ENCODE results near the gene POLR3B. TPM values are rescaled to one million over a fixed set of nuclear protein-coding genes. Genes with fewer than 3 reads are reported as not detected.

Gene POLR3B
- total RNA-seq = 10.1 and 10.3 TPM in 2 replicates

GRCh38 chr12:106357549-106358395, at the start of gene POLR3B:
TSS of gene POLR3B (plus strand) at chr12:106357748. CDS start at chr12:106357880, 132 bp downstream.

Other genes with a start within 250 kb of the POLR3B start
- gene NUAK1, start 218.8 kb upstream of the POLR3B start, total RNA-seq = 84.6 and 116 TPM in 2 replicates
- gene CKAP4, start 109.7 kb upstream of the POLR3B start, total RNA-seq = 148 and 167 TPM in 2 replicates
- gene TCP11L2, start 55.0 kb upstream of the POLR3B start, total RNA-seq = 19.6 and 30.4 TPM in 2 replicates
- gene RFX4, start 225.3 kb downstream of the POLR3B start, total RNA-seq = not detected in 2 replicates

Measured in vein endothelial cell (primary cell).